ENCODE data around the gene ACSS2. TPM values are rescaled to one million over a fixed set of nuclear protein-coding genes. Genes with fewer than 3 reads are reported as not detected.
A peak's percentile ranks its signal among the peaks of the same experiment; 100 is the strongest.

The ACSS2 gene
- total RNA-seq, 1 donor from 2014 or later: 156 TPM

GRCh38 chr20:34938466-34939163 lies 62.2 kb downstream of the ACSS2 start:
- no peak for DNase-seq (ENCODE audit: low spot score in 2 of 2)
- TF ChIP-seq, protein P1, sequence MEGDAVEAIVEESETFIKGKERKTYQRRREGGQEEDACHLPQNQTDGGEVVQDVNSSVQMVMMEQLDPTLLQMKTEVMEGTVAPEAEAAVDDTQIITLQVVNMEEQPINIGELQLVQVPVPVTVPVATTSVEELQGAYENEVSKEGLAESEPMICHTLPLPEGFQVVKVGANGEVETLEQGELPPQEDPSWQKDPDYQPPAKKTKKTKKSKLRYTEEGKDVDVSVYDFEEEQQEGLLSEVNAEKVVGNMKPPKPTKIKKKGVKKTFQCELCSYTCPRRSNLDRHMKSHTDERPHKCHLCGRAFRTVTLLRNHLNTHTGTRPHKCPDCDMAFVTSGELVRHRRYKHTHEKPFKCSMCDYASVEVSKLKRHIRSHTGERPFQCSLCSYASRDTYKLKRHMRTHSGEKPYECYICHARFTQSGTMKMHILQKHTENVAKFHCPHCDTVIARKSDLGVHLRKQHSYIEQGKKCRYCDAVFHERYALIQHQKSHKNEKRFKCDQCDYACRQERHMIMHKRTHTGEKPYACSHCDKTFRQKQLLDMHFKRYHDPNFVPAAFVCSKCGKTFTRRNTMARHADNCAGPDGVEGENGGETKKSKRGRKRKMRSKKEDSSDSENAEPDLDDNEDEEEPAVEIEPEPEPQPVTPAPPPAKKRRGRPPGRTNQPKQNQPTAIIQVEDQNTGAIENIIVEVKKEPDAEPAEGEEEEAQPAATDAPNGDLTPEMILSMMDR (IDR thresholded peaks at IDR 0.05): no peak
- Histone ChIP-seq H3K27me3 (no peaks in the 10 kb centered on the region), H3K9me3 (no peaks in the 10 kb centered on the region), H3K4me3 (no peak overlapping the region), H3K4me1 (no peaks in the 10 kb centered on the region), H3K27ac (peak overlapping the region in 1 of 2 donors; percentile 4), H3K36me3 (peaks cover 21 to 48% of the 10 kb centered on the region in 2 donors)
- intact Hi-C loops (cut with DNase I): no loop called here

DNA sequence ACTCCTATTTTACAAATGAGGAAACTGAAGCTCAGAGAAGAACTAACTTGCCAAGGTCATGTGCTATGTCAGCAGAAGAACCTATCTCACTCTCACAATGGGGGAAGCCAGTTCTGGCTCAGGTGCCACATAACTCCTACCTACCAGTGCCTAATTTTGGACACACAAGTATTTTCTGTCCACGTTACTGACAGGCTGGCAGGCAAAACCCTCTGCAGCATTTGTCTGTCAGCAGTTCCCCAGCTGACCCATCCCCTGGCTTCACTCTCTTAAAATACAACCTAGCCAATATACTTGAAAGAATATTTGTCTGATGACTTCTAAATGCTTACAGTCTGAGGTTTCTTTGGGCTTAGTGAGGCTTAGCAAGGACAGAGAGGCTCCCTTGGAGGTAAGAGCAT lies 63.7 kb downstream of the ACSS2 start:
- DNase-seq (ENCODE audit: low spot score in 2 of 2): no peak
- no peak overlapping the region for H3K4me3 ChIP-seq
- intact Hi-C loops (cut with DNase I): no loop called here
- H3K27ac ChIP-seq: no peak overlapping the region
- no peaks in the 10 kb centered on the region for H3K9me3 ChIP-seq
- no peaks in the 10 kb centered on the region for H3K4me1 ChIP-seq
- no peaks in the 10 kb centered on the region for H3K27me3 ChIP-seq
- TF ChIP-seq, protein P1 (IDR thresholded peaks at IDR 0.05): no peak
- H3K36me3 ChIP-seq: peaks cover 17 to 59% of the 10 kb centered on the region in 2 donors

DNA sequence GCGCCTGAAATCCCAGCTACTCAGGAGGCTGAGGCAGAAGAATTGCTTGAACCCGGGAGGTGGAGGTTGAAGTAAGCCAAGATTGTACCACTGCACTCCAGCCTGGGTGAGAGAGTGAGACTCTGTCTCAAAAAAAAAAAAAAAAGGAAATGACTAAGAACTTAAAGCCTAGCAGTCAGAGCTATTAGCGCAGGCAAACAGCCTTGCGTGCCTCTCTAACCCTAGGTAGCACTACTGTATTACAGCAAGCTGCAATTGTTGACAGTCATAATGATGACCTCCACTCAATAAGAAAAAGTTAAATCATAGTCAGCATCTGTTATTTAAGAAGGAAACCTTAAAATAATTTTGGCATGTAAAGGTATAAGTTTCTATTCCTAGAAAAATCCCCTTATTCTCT lies 64.8 kb downstream of the ACSS2 start:
- no peak overlapping the region for H3K4me3 ChIP-seq
- H3K4me1 ChIP-seq: no peaks in the 10 kb centered on the region
- H3K36me3 ChIP-seq: peaks cover 24 to 63% of the 10 kb centered on the region in 2 donors
- no peaks in the 10 kb centered on the region for H3K27me3 ChIP-seq
- intact Hi-C loops (cut with DNase I): no loop called here
- no peaks in the 10 kb centered on the region for H3K9me3 ChIP-seq
- no peak overlapping the region for H3K27ac ChIP-seq
- no peak for DNase-seq (ENCODE audit: low spot score in 2 of 2)
- TF ChIP-seq, protein P1 (IDR thresholded peaks at IDR 0.05): no peak

GRCh38 chr20:34942301-34942700 lies 65.9 kb downstream of the ACSS2 start:
- Histone ChIP-seq H3K27ac (no peak overlapping the region), H3K4me3 (no peak overlapping the region), H3K9me3 (no peaks in the 10 kb centered on the region), H3K36me3 (peaks cover 20 to 57% of the 10 kb centered on the region in 2 donors), H3K4me1 (no peaks in the 10 kb centered on the region), H3K27me3 (no peaks in the 10 kb centered on the region)
- intact Hi-C loops (cut with DNase I): no loop called here
- TF ChIP-seq, protein P1 (IDR thresholded peaks at IDR 0.05): no peak
- DNase-seq (ENCODE audit: low spot score in 2 of 2): no peak

DNA sequence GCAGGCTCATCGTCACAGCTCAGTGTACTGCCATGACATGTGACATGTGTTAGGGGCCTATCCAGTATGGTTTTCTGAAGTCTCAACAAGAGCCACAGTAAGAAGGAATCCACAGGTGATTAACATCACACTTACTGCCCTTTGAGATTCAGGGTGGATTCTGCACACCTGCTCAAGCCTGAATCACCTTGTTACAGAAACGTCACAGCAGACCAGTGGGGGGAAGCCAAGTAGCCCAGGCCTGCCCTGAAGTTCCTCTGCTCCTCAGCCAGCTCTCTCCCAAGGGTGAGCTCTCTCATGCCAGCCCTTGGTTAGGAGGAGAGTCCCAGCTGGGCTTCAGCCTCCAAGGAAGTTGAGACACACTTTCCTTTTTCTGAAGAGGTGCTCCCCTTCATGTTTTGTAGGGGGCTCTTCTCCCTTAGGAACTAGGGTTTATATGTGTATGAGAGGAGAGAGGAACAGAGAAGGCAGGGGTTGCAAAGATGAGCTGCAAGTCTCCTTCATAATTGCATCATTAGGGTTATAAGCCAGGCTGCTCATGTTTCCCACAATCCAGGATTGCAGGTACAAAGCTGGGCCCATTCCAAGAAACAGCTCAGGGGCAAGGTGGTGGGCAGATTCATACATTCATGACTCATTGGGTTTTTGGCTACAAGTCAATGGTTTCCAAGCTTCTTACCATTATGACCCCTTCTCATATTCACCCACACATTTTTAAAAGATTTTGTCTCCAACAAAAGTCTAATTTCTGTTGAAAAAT lies 67.6 kb downstream of the ACSS2 start:
- H3K27me3 ChIP-seq: no peaks in the 10 kb centered on the region
- intact Hi-C loops (cut with DNase I): no loop called here
- TF ChIP-seq, protein P1 (IDR thresholded peaks at IDR 0.05): no peak
- no peaks in the 10 kb centered on the region for H3K9me3 ChIP-seq
- no peaks in the 10 kb centered on the region for H3K4me1 ChIP-seq
- no peak for DNase-seq (ENCODE audit: low spot score in 2 of 2)
- H3K27ac ChIP-seq: no peak overlapping the region
- H3K4me3 ChIP-seq: no peak overlapping the region
- H3K36me3 ChIP-seq: peaks cover 20 to 53% of the 10 kb centered on the region in 2 donors
